IMR-90 (cell line): ENCODE results near the gene TIPARP. TPM values are rescaled to one million over a fixed set of nuclear protein-coding genes. Genes with fewer than 3 reads are reported as not detected.

Source experiments
- ATAC-seq: fragments of 200-7000 bp; cut with Tn5 transposase; 2 replicates; pipeline ENCODE4 v1.9.1; 2020; ENCODE audit warnings: low read depth, mild to moderate bottlenecking, moderate library complexity
- BruUV-seq: library from RNA; stranded (reverse); fragments of 400-500 nt; replicated peaks from 2 replicates; lab custom pipeline; 2021; lab: Mats Ljungman, UMichigan
- CTCF ChIA-PET: fragments of 300-600 bp; formaldehyde crosslinking; extraction: SDS; loops from one replicate; lab custom pipeline; 2021; ENCODE audit warnings: antibody characterized with exemption; lab: Yijun Ruan, JAX
- POLR2A ChIA-PET: fragments of 300-600 bp; sonication (Branson Sonifier 250); formaldehyde crosslinking; loops from one replicate; lab custom pipeline; 2022; ENCODE audit warnings: antibody characterized with exemption; ENCODE audit not compliant: unreplicated experiment; lab: Charles Lee
- DNase-seq: peaks from one replicate; pipeline ENCODE4 v3.0.0; 2013
- H2AFZ ChIP-seq: replicated peaks from 2 replicates; pipeline ENCODE3; 2013; ENCODE audit warnings: low read length, mild to moderate bottlenecking; ENCODE audit not compliant: poor library complexity
- H2AK5ac ChIP-seq: 2 replicates; pipeline ENCODE4 v1.6.1; 2013; ENCODE audit warnings: low read depth, low read length, inconsistent platforms
- H2AK9ac ChIP-seq: replicated peaks from 2 replicates; pipeline ENCODE3; 2013; ENCODE audit warnings: mild to moderate bottlenecking, low read depth, low read length, moderate library complexity; ENCODE audit not compliant: poor library complexity
- H2BK120ac ChIP-seq: 2 replicates; pipeline ENCODE4 v1.6.1; 2013; ENCODE audit warnings: low read depth, low read length, inconsistent platforms
- H2BK15ac ChIP-seq: 3 replicates; pipeline ENCODE4 v1.6.1; 2013; ENCODE audit warnings: low read depth, low read length, inconsistent platforms
- H2BK20ac ChIP-seq: 2 replicates; pipeline ENCODE4 v1.6.1; 2013; ENCODE audit warnings: low read depth, mild to moderate bottlenecking, inconsistent platforms, low read length, moderate library complexity
- H2BK5ac ChIP-seq: 2 replicates; pipeline ENCODE4 v1.6.1; 2013; ENCODE audit warnings: mild to moderate bottlenecking, low read depth, low read length, inconsistent platforms; ENCODE audit not compliant: poor library complexity, severe bottlenecking
- H3K14ac ChIP-seq: replicated peaks from 2 replicates; pipeline ENCODE4 v1.6.1; 2013; ENCODE audit warnings: low read depth, low read length, inconsistent platforms
- H3K18ac ChIP-seq: 2 replicates; pipeline ENCODE4 v1.6.1; 2013; ENCODE audit warnings: low read depth, low read length, control low read depth
- H3K23ac ChIP-seq: 2 replicates; pipeline ENCODE4 v1.6.1; 2013; ENCODE audit warnings: low read depth, low read length, inconsistent platforms
- H3K27ac ChIP-seq: 2 replicates; pipeline ENCODE4 v1.5.1; 2013; ENCODE audit warnings: mild to moderate bottlenecking, control low read depth, low read length; ENCODE audit not compliant: insufficient read depth
- H3K27me3 ChIP-seq: 2 replicates; pipeline ENCODE4 v1.6.1; 2013; ENCODE audit warnings: low read length; ENCODE audit not compliant: control insufficient read depth, insufficient read depth
- H3K36me3 ChIP-seq: 2 replicates; pipeline ENCODE4 v1.6.1; 2013; ENCODE audit warnings: low read length, mixed read lengths; ENCODE audit not compliant: control insufficient read depth, insufficient read depth
- H3K4ac ChIP-seq: 2 replicates; pipeline ENCODE4 v1.6.1; 2013; ENCODE audit warnings: low read depth, low read length, inconsistent platforms
- H3K4me1 ChIP-seq: 2 replicates; pipeline ENCODE4 v1.6.1; 2013; ENCODE audit warnings: low read length, mixed read lengths; ENCODE audit not compliant: control insufficient read depth, insufficient read depth
- H3K4me2 ChIP-seq: 2 replicates; pipeline ENCODE4 v1.6.1; 2013; ENCODE audit warnings: low read depth, mild to moderate bottlenecking, control low read depth, low read length, moderate library complexity
- H3K4me3 ChIP-seq: 2 replicates; pipeline ENCODE4 v1.5.1; 2013; ENCODE audit warnings: low read depth, mild to moderate bottlenecking, control low read depth, low read length, moderate library complexity; ENCODE audit not compliant: insufficient read depth
- H3K56ac ChIP-seq: 2 replicates; pipeline ENCODE4 v1.6.1; 2013; ENCODE audit warnings: low read length, inconsistent platforms; ENCODE audit not compliant: insufficient read depth; ENCODE audit errors: extremely low read depth
- H3K79me1 ChIP-seq, 2 experiments: 2 replicates each; pipeline ENCODE4 v1.6.1; 2013; ENCODE audit warnings: low read length in 2 of 2, inconsistent platforms in 1 of 2, low read depth in 1 of 2
- H3K9ac ChIP-seq: 2 replicates; pipeline ENCODE4 v1.6.1; 2013; ENCODE audit warnings: low read depth, low read length, control low read depth
- H3K9me1 ChIP-seq: 2 replicates; pipeline ENCODE4 v1.6.1; 2013; ENCODE audit warnings: low read length, inconsistent platforms; ENCODE audit not compliant: insufficient read depth
- H3K9me3 ChIP-seq: 2 replicates; pipeline ENCODE4 v1.6.1; 2013; ENCODE audit warnings: low read length; ENCODE audit not compliant: control insufficient read depth, insufficient read depth
- H4K20me1 ChIP-seq: 2 replicates; pipeline ENCODE4 v1.6.1; 2013; ENCODE audit warnings: low read length, inconsistent platforms; ENCODE audit not compliant: insufficient read depth
- H4K5ac ChIP-seq: 2 replicates; pipeline ENCODE4 v1.6.1; 2013; ENCODE audit warnings: mild to moderate bottlenecking, low read depth, low read length, control low read depth
- H4K8ac ChIP-seq, 2 experiments: 2 replicates each; pipeline ENCODE4 v1.6.1; 2013; ENCODE audit warnings: low read depth in 2 of 2, low read length in 2 of 2, control low read depth in 1 of 2, inconsistent platforms in 1 of 2
- H4K91ac ChIP-seq: 2 replicates; pipeline ENCODE4 v1.6.1; 2013; ENCODE audit warnings: low read depth, low read length, inconsistent platforms; ENCODE audit not compliant: insufficient read depth
- BHLHE40 ChIP-seq: fragments of 150-350 bp; IDR thresholded peaks from 2 replicates; pipeline ENCODE4 v1.6.1; 2016; ENCODE audit warnings: mild to moderate bottlenecking, low read depth, low read length
- CEBPB ChIP-seq: IDR thresholded peaks from 2 replicates; pipeline ENCODE4 v1.6.1; 2012; ENCODE audit warnings: low read depth, low read length, improper control_type of control experiment
- MAZ ChIP-seq: IDR thresholded peaks from 2 replicates; pipeline ENCODE4 v1.6.1; 2012; ENCODE audit warnings: low read depth, mild to moderate bottlenecking, low read length, improper control_type of control experiment, moderate library complexity, borderline replicate concordance
- WGBS, 2 experiments: methylation state at CpG; one replicate each; pipeline versions ENCODE4 v1.1.5 to v1.1.7; 2013; ENCODE audit warnings: missing lambda C conversion rate in 2 of 2; ENCODE audit not compliant: insufficient read length in 1 of 2; ENCODE audit errors: extremely low coverage in 2 of 2; 5-methylcytosine and 5-hydroxymethylcytosine counted together
- dilution Hi-C: fragments of 300-500 bp; cut with HindIII; formaldehyde crosslinking; loops from one replicate; pipeline ENCODE4 v1.14.3; 2018; ENCODE audit warnings: low sequenced_read_pairs; ENCODE audit not compliant: unreplicated experiment
- in situ Hi-C: fragments of 300-500 bp; cut with MboI; formaldehyde crosslinking; loops from 3 replicates; pipeline ENCODE4 v1.14.3; 2019; ENCODE audit warnings: low sequenced_read_pairs, inconsistent platforms, mixed read lengths
- intact Hi-C: fragments of 100-400 bp; cut with micrococcal nuclease; formaldehyde crosslinking; loops from 2 replicates; pipeline ENCODE4 v1.10.0; 2022
- polyA plus RNA-seq, 3 experiments: library from polyadenylated mRNA; depleted of rRNA; stranded (reverse); fragments of >200 nt; gene quantifications; 2 replicates each; pipeline ENCODE4 v1.2.3, GENCODE V29; 2012; ENCODE audit warnings: low replicate concordance in 1 of 3
- total RNA-seq: library from RNA; depleted of rRNA; stranded (reverse); fragments of >200 nt; gene quantifications from 2 replicates; pipeline ENCODE4 v1.2.3, GENCODE V29; 2012
- TF ChIP-seq, protein P1 (sequence below): fragments of 150-350 bp; IDR thresholded peaks from 2 replicates; pipeline ENCODE4 v1.6.1; 2016; ENCODE audit warnings: low read depth, mild to moderate bottlenecking, low read length, moderate library complexity, borderline replicate concordance

Gene TIPARP
- total and polyA plus RNA-seq, 2 of the 4 experiments (the other 2 are of a cell fraction): 12.6 to 70.8 TPM

DNA sequence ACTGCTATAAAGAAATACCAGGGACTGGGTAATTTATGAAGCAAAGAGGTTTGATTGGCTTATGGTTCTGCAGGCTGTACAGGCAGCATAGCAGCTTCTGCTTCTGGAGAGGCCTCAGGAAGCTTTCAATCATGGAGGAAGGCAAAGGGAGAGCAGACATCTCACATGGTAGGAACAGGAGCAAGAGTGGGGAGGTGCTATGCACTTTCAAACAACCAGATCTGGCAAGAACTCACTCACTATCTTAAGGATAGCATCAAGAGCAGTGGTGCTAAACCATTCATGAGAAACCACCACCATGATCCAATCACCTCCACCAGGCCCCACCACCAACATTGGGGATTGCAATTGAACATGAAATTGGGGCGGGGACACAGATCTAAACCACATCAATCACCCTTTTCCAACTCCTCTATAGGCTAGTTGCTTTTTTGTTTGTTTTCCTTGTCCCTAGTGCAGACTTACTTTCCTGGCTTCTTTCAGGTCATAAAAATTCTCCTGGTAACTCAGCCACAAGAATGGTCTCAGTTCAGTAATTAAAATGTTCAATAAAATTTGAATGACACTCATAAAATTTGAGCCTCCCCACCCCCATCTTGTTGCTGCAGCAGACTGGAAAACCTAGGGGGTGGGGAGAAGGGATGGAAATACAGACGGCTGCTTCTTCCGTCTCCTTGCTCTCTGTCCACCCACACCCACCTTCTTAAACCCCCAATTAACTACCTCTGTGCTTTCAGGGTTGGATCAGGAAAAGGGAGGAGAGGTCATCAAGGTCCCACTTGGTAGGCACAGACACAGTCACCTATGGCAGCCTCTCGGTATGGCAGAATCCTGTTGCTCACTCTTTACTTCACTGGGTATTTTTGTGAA lies 16.3 kb upstream of the TIPARP start:
- H3K27me3 ChIP-seq: no peaks in the 10 kb centered on the region; the same call in 1 of the 2 replicates
- in situ Hi-C loops: loop anchor here (25.0 kb wide), 1 partner anchor 496 kb away; no protein-coding TSS in a partner anchor
- no peak overlapping the region for H3K27ac ChIP-seq
- no peaks in the 10 kb centered on the region for H3K4me1 ChIP-seq
- no peak overlapping the region for H3K56ac ChIP-seq
- TF ChIP-seq CEBPB (no peak), MAZ (no peak), BHLHE40 (no peak)
- TF ChIP-seq, protein P1, sequence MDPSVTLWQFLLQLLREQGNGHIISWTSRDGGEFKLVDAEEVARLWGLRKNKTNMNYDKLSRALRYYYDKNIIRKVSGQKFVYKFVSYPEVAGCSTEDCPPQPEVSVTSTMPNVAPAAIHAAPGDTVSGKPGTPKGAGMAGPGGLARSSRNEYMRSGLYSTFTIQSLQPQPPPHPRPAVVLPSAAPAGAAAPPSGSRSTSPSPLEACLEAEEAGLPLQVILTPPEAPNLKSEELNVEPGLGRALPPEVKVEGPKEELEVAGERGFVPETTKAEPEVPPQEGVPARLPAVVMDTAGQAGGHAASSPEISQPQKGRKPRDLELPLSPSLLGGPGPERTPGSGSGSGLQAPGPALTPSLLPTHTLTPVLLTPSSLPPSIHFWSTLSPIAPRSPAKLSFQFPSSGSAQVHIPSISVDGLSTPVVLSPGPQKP: no peak
- POLR2A ChIA-PET: no interaction called here
- no peak overlapping the region for H3K14ac ChIP-seq
- no TSS peak for BruUV-seq
- DNase-seq: no peak
- no peak overlapping the region for H2BK5ac ChIP-seq
- H4K8ac ChIP-seq: no peak overlapping the region
- no peak overlapping the region for H3K23ac ChIP-seq
- H3K18ac ChIP-seq: no peak overlapping the region
- no peak overlapping the region for H3K4me2 ChIP-seq
- no peak for ATAC-seq
- no peak overlapping the region for H2BK120ac ChIP-seq
- no peaks in the 10 kb centered on the region for H3K9me1 ChIP-seq
- H2AK9ac ChIP-seq: no peak overlapping the region
- no peak overlapping the region for H4K5ac ChIP-seq
- no peaks in the 10 kb centered on the region for H3K79me1 ChIP-seq
- no peak overlapping the region for H2BK15ac ChIP-seq
- dilution Hi-C loops: no loop called here
- peak overlapping the region; percentile 37 for H2AFZ ChIP-seq
- no peak overlapping the region for H2AK5ac ChIP-seq
- no peaks in the 10 kb centered on the region for H3K9me3 ChIP-seq
- no CpG with 5 or more reads among the region's 4 CpGs for WGBS, 2 experiments
- intact Hi-C loops: no loop called here
- H4K20me1 ChIP-seq: no peaks in the 10 kb centered on the region
- H4K91ac ChIP-seq: no peak overlapping the region
- CTCF ChIA-PET: no interaction called here
- H3K4me3 ChIP-seq: no peak overlapping the region
- no peak overlapping the region for H2BK20ac ChIP-seq
- no peak overlapping the region for H3K9ac ChIP-seq
- H3K36me3 ChIP-seq: no peaks in the 10 kb centered on the region
- H3K4ac ChIP-seq: no peak overlapping the region
